A549 (cell line): ENCODE data around the gene AGPAT2. TPM values are rescaled to one million over a fixed set of nuclear protein-coding genes. Genes with fewer than 3 reads are reported as not detected.

Source experiments
- ATAC-seq, 2 experiments: fragments of 200-7000 bp in 1 of 2; fragments of >200 bp in 1 of 2; cut with Nextera tagmentation in 1 of 2; cut with Tn5 transposase in 1 of 2; 3 replicates each; pipeline versions ENCODE4 v1.8.0 to v1.9.1; 2018 to 2020; ENCODE audit warnings: mild to moderate bottlenecking in 1 of 2, moderate library complexity in 1 of 2
- CTCF ChIA-PET: fragments of 300-600 bp; sonication (Branson Sonifier 250); formaldehyde crosslinking; extraction: SDS; loops from one replicate; lab custom pipeline; 2021; ENCODE audit warnings: antibody characterized with exemption, inconsistent platforms; lab: Yijun Ruan, JAX
- POLR2A ChIA-PET: fragments of 350-600 bp; formaldehyde crosslinking; extraction: SDS; loops from one replicate; lab custom pipeline; 2021; ENCODE audit warnings: antibody characterized with exemption, inconsistent platforms; lab: Yijun Ruan, JAX
- DNase-seq, 2 experiments: peaks; one replicate each; pipeline versions ENCODE4 v3.0.0 to v3.0.0-alpha.2; 2011 to 2016; ENCODE audit warnings: low read depth in 1 of 2, low spot score in 1 of 2
- FAIRE-seq: peaks from 2 replicates; lab custom pipeline; 2011; peaks lifted over from hg19 to GRCh38; lab: Jason Lieb, UNC
- H3K27ac ChIP-seq, 2 experiments: fragments of >200 bp; sonication (Bioruptor Twin); formaldehyde crosslinking; 3 replicates each; pipeline ENCODE4 v1.5.1; 2016 to 2017
- H3K4me1 ChIP-seq: fragments of >200 bp; sonication (Bioruptor Twin); formaldehyde crosslinking; 3 replicates; pipeline ENCODE4 v1.6.1; 2016
- H3K4me2 ChIP-seq: fragments of >200 bp; sonication (Bioruptor Twin); formaldehyde crosslinking; 3 replicates; pipeline ENCODE4 v1.6.1; 2016
- H3K4me3 ChIP-seq: fragments of >200 bp; sonication (Bioruptor Twin); formaldehyde crosslinking; 3 replicates; pipeline ENCODE4 v1.5.1; 2016
- H3K9me3 ChIP-seq: fragments of >200 bp; sonication (Bioruptor Twin); formaldehyde crosslinking; 3 replicates; pipeline ENCODE4 v1.6.1; 2016
- BHLHE40 ChIP-seq: IDR thresholded peaks from 2 replicates; pipeline ENCODE4 v1.6.1; 2012; ENCODE audit warnings: low read depth, low read length, inconsistent platforms
- CBX2 ChIP-seq: fragments of 200-600 bp; sonication (generic); IDR thresholded peaks from 2 replicates; pipeline ENCODE4 v1.6.1; 2016; ENCODE audit warnings: low read depth, mild to moderate bottlenecking, borderline replicate concordance
- CBX8 ChIP-seq: fragments of 200-600 bp; sonication (generic); IDR thresholded peaks from 2 replicates; pipeline ENCODE4 v1.6.1; 2016
- CHD4 ChIP-seq: fragments of 200-600 bp; sonication (generic); IDR thresholded peaks from 2 replicates; pipeline ENCODE4 v1.6.1; 2016; ENCODE audit warnings: antibody characterized with exemption, mild to moderate bottlenecking, borderline replicate concordance
- EHF ChIP-seq: fragments of 250-450 bp; sonication (Bioruptor Pico); IDR thresholded peaks from 2 replicates; pipeline ENCODE4 v1.5.0; 2020; ENCODE audit warnings: mild to moderate bottlenecking
- FOSB ChIP-seq: fragments of 250-450 bp; sonication (Bioruptor Pico); IDR thresholded peaks from 2 replicates; pipeline ENCODE4 v1.5.0; 2020; ENCODE audit warnings: mild to moderate bottlenecking, moderate library complexity
- FOSL2 ChIP-seq, 2 experiments: fragments of 450-650 bp in 1 of 2; fragments of >200 bp in 1 of 2; sonication (Bioruptor Twin) in 1 of 2; formaldehyde crosslinking; IDR thresholded peaks; 2 replicates each; pipeline versions ENCODE4 v1.5.0 to v1.6.1; 2016 to 2020; ENCODE audit warnings: mild to moderate bottlenecking in 1 of 2, moderate library complexity in 1 of 2
- HOXB13 ChIP-seq: fragments of 250-450 bp; sonication (Bioruptor Pico); IDR thresholded peaks from 2 replicates; pipeline ENCODE4 v1.5.0; 2020; ENCODE audit warnings: low read depth, mild to moderate bottlenecking, moderate library complexity
- HOXB5 ChIP-seq: fragments of 250-450 bp; sonication (Bioruptor Pico); IDR thresholded peaks from 2 replicates; pipeline ENCODE4 v1.5.0; 2020; ENCODE audit warnings: mild to moderate bottlenecking, moderate library complexity
- MAZ ChIP-seq: fragments of 150-350 bp; IDR thresholded peaks from 2 replicates; pipeline ENCODE4 v1.6.1; 2014; ENCODE audit warnings: antibody characterized with exemption, low read depth, low read length, borderline replicate concordance
- NR3C1 ChIP-seq: fragments of >200 bp; sonication (Bioruptor Twin); formaldehyde crosslinking; IDR thresholded peaks from 3 replicates; pipeline ENCODE4 v1.6.1; 2017
- RAD21 ChIP-seq, 2 experiments: fragments of >200 bp in 1 of 2; sonication (Bioruptor Twin) in 1 of 2; formaldehyde crosslinking in 1 of 2; IDR thresholded peaks in 1 of 2; conservative IDR thresholded peaks in 1 of 2; 2 replicates in 1 of 2; 3 replicates in 1 of 2; pipeline ENCODE4 v1.6.1; 2012 to 2018; ENCODE audit warnings: inconsistent platforms in 1 of 2
- RCOR1 ChIP-seq: fragments of 150-350 bp; IDR thresholded peaks from 2 replicates; pipeline ENCODE4 v1.6.1; 2014; ENCODE audit warnings: antibody characterized with exemption, low read length, low read depth
- RFX5 ChIP-seq: fragments of 450-650 bp; IDR thresholded peaks from 2 replicates; pipeline ENCODE4 v1.7.1; 2014; ENCODE audit warnings: antibody characterized with exemption, mild to moderate bottlenecking, moderate library complexity
- SMC3 ChIP-seq: fragments of >200 bp; sonication (Bioruptor Twin); formaldehyde crosslinking; IDR thresholded peaks from 3 replicates; pipeline ENCODE4 v1.6.1; 2018; ENCODE audit warnings: inconsistent platforms
- SREBF2 ChIP-seq: fragments of 450-650 bp; IDR thresholded peaks from 2 replicates; pipeline ENCODE4 v1.6.1; 2014; ENCODE audit warnings: mild to moderate bottlenecking, moderate library complexity
- TP53 ChIP-seq: fragments of 250-450 bp; sonication (Bioruptor Pico); IDR thresholded peaks from 2 replicates; pipeline ENCODE4 v1.5.0; 2021; ENCODE audit warnings: mild to moderate bottlenecking, moderate library complexity
- ZFP36 ChIP-seq: fragments of 450-650 bp; IDR thresholded peaks from 2 replicates; pipeline ENCODE4 v1.6.1; 2014; ENCODE audit warnings: borderline replicate concordance; ENCODE audit not compliant: partially characterized antibody
- WGBS: methylation state at CpG from one replicate; pipeline ENCODE4 v1.1.6; 2017; ENCODE audit errors: missing lambda C conversion rate; 5-methylcytosine and 5-hydroxymethylcytosine counted together
- polyA plus RNA-seq, 4 experiments: library from polyadenylated mRNA; depleted of rRNA in 3 of 4; stranded (reverse); fragments of >200 nt; fragmentation: RNase III in 1 of 4; extraction: RNeasy Plus Mini Kit Qiagen cat#74134 plus additional on column Dnase treatment in 1 of 4; gene quantifications; 2 replicates in 3 of 4; 3 replicates in 1 of 4; pipeline ENCODE4 v1.2.3, GENCODE V29; 2011 to 2017
- TF ChIP-seq, protein P1 (sequence below): IDR thresholded peaks from 2 replicates; pipeline ENCODE4 v1.6.1; 2012; ENCODE audit warnings: low read depth, borderline replicate concordance
- TF ChIP-seq, protein P2 (sequence below): fragments of >200 bp; sonication (Bioruptor Twin); formaldehyde crosslinking; IDR thresholded peaks from 2 replicates; pipeline ENCODE4 v1.6.1; 2016
- TF ChIP-seq, protein P3 (sequence below): fragments of 450-650 bp; IDR thresholded peaks from 2 replicates; pipeline ENCODE4 v1.6.1; 2014; ENCODE audit warnings: antibody characterized with exemption
- TF ChIP-seq, protein P4 (sequence below): fragments of >200 bp; sonication (Bioruptor Twin); formaldehyde crosslinking; IDR thresholded peaks from 3 replicates; pipeline ENCODE4 v1.6.1; 2016
- TF ChIP-seq, protein P5 (sequence below): fragments of 250-450 bp; sonication (Bioruptor Pico); IDR thresholded peaks from 2 replicates; pipeline ENCODE4 v1.5.0; 2020; ENCODE audit warnings: low read depth, mild to moderate bottlenecking, moderate library complexity

AGPAT2 gene
- polyA plus RNA-seq, 2 of the 4 experiments (the other 2 are of a cell fraction), result 32.3 to 49.5 TPM

DNA sequence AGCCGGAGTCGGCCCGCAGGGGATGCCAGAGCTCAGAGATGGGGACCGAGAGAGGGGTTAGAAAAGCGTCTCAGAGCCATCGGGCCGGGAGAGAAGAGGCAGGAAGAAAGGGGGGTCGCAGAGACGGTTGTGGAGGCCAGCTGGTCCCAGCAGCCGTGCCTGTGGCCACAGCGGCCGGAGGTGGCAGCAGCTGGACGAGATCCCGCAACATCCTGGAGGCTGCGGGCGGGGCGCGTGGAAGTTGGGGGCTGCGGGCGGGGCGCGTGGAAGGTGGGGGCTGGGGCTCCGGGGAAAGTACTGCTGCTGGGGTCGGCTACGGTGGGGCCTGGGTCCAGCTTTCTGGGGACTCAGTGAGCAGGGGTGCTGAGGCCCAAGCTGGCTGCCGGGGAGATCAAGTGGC is 59.0 kb downstream of the AGPAT2 start:
- ChIA-PET POLR2A (no interaction called here), CTCF (interaction anchor here (1.3 to 10.1 kb wide), 8 partner anchors 9 to 265 kb away, joined by 3 to 776 read pairs (median 10); no protein-coding TSS in a partner anchor)
- Histone ChIP-seq H3K9me3 (no peaks in the 10 kb centered on the region), H3K4me1 (peaks cover 40% of the 10 kb centered on the region), H3K27ac (no peak overlapping the region), H3K4me3 (no peak overlapping the region), H3K4me2 (no peak overlapping the region)
- FAIRE-seq, result no peak
- DNase-seq, result no peak
- no peak for ATAC-seq
- WGBS, result 83% methylated on average over 20 of the region's 26 CpGs
- TF ChIP-seq, protein P1, sequence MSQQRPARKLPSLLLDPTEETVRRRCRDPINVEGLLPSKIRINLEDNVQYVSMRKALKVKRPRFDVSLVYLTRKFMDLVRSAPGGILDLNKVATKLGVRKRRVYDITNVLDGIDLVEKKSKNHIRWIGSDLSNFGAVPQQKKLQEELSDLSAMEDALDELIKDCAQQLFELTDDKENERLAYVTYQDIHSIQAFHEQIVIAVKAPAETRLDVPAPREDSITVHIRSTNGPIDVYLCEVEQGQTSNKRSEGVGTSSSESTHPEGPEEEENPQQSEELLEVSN, result no peak
- TF ChIP-seq CBX8, result no peak
- no peak for TF ChIP-seq SMC3
- TF ChIP-seq BHLHE40, result no peak
- TF ChIP-seq FOSL2 (IDR thresholded peaks at IDR 0.05), result no peak
- no peak for TF ChIP-seq FOSL2 (CRISPR knock-in tag; IDR thresholded peaks at IDR 0.05)
- no peak for TF ChIP-seq HOXB5
- no peak for TF ChIP-seq RFX5
- TF ChIP-seq RAD21 (conservative IDR thresholded peaks at IDR 0.05 in 1 of 2, IDR thresholded peaks at IDR 0.05 in 1 of 2), result no peak
- TF ChIP-seq, protein P2, sequence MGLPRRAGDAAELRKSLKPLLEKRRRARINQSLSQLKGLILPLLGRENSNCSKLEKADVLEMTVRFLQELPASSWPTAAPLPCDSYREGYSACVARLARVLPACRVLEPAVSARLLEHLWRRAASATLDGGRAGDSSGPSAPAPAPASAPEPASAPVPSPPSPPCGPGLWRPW, result no peak

DNA sequence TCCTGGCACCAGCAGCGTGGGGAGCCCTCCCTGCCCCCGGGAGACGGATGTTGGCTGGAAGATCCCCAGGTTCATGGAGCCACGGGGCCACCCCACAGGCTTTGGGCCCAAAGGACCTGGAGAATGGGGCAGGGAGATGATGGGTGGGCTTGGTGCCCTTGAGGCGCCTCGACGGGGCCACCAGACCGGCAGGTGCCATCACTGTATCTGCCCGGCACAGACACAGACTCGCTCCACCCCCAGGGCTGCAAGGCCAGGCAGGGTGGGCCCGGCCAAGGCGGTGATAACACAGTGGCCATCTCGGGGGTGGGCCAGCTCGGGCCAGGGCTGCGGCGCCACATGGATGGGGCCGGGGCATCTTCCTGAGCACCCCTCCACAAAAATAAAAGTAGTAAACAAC is 59.6 kb downstream of the AGPAT2 start:
- TF ChIP-seq FOSB, result no peak

DNA sequence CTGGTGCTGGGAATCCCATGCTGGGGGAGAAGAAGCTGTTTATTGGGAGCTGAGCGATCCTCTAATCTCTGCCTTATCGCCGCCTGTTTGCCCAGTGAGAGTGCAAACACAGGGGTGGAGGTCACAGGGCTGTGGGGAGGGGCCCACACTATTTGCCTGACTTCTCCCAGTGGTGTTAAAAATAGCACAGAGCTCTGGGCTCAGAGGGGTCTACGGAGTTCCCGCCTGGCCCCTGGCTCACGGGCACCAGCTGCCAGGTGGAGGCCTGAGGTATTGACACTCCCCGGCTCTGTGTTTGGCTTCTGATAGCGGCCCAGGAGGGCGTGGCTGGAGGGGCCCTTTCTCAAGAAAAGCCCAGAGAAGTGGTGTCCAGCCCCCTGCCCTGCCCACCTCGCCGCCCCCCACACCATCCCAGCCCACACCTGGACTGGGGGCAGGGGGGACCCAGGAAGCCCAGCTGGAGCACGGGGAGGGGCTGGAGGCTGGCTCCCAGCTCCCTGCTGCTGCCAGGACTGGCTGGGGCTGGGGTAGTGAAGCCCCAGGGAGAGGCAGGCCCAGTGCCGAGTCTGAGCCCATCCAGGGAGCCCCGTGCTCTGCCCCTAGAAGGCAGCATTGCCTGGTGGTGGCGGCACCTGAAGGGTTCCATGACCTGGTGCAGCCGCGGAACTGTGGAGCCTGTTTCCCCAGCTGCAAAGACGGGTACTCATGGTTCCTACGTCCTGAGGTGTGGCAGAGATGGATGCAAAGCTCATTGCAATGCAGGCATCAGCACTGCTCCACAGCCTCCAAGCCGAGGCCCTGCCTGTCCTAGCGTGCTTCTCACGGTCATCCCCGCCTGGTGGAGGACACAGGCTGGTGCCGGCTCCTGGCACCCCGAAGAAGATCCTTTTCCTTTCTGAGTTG is 60.3 kb downstream of the AGPAT2 start:
- Histone ChIP-seq H3K4me1 (peaks cover 40% of the 10 kb centered on the region), H3K4me3 (no peak overlapping the region)
- TF ChIP-seq BHLHE40 (no peak), CBX2 (no peak), SREBF2 (no peak), CHD4 (no peak), ZFP36 (no peak), EHF (CRISPR knock-in tag) (no peak), HOXB13 (CRISPR knock-in tag) (no peak), NR3C1 (no peak), TP53 (CRISPR knock-in tag) (no peak), RCOR1 (no peak), MAZ (no peak)
- TF ChIP-seq, protein P2, result no peak
- TF ChIP-seq, protein P3, sequence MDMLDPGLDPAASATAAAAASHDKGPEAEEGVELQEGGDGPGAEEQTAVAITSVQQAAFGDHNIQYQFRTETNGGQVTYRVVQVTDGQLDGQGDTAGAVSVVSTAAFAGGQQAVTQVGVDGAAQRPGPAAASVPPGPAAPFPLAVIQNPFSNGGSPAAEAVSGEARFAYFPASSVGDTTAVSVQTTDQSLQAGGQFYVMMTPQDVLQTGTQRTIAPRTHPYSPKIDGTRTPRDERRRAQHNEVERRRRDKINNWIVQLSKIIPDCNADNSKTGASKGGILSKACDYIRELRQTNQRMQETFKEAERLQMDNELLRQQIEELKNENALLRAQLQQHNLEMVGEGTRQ, result no peak
- TF ChIP-seq, protein P4, sequence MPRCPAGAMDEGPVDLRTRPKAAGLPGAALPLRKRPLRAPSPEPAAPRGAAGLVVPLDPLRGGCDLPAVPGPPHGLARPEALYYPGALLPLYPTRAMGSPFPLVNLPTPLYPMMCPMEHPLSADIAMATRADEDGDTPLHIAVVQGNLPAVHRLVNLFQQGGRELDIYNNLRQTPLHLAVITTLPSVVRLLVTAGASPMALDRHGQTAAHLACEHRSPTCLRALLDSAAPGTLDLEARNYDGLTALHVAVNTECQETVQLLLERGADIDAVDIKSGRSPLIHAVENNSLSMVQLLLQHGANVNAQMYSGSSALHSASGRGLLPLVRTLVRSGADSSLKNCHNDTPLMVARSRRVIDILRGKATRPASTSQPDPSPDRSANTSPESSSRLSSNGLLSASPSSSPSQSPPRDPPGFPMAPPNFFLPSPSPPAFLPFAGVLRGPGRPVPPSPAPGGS, result no peak
- TF ChIP-seq, protein P5, sequence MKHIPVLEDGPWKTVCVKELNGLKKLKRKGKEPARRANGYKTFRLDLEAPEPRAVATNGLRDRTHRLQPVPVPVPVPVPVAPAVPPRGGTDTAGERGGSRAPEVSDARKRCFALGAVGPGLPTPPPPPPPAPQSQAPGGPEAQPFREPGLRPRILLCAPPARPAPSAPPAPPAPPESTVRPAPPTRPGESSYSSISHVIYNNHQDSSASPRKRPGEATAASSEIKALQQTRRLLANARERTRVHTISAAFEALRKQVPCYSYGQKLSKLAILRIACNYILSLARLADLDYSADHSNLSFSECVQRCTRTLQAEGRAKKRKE, result no peak
- TF ChIP-seq, all 56 proteins: peak for 0
- Histone ChIP-seq H3K4me2 (peak overlapping the region; percentile 23; the same call in 1 of the 3 replicates), H3K9me3 (no peaks in the 10 kb centered on the region), H3K27ac (peak overlapping the region in 1 of 2 experiments; percentile 28; a peak in 3 of 6 replicates)
- peak in 1 of 2 experiments; percentile 57 for DNase-seq
- POLR2A ChIA-PET, result interaction anchor here (0.8 to 2.5 kb wide), 2 partner anchors 143 kb away, joined by 4 to 17 read pairs; no protein-coding TSS in a partner anchor
- ATAC-seq, result peak in 1 of 2 experiments; percentile 10; a peak in 1 of 6 replicates
- CTCF ChIA-PET, result interaction anchor here (0.8 to 10.1 kb wide), 19 partner anchors 12 to 264 kb away, joined by 3 to 776 read pairs (median 5); no protein-coding TSS in a partner anchor
- no peak for FAIRE-seq
- 58% methylated on average over 15 of the region's 25 CpGs for WGBS

More for the DNA sequence above, 59.6 kb downstream of the AGPAT2 start:
- no peak overlapping the region for H3K4me2 ChIP-seq
- ATAC-seq (no peak), FAIRE-seq (no peak), DNase-seq (no peak)
- H3K4me3 ChIP-seq, result no peak overlapping the region
- ChIA-PET CTCF (interaction anchor here (0.8 to 10.1 kb wide), 10 partner anchors 14 to 194 kb away, joined by 3 to 776 read pairs (median 6); no protein-coding TSS in a partner anchor), POLR2A (interaction anchor here (0.8 kb wide), 1 partner anchor 144 kb away, joined by 4 read pairs; no protein-coding TSS in a partner anchor)
- no peaks in the 10 kb centered on the region for H3K9me3 ChIP-seq
- H3K27ac ChIP-seq, result no peak overlapping the region
- H3K4me1 ChIP-seq, result peaks cover 40% of the 10 kb centered on the region
- 77% methylated on average over 12 of the region's 17 CpGs for WGBS
